Activated naive CD8-positive, alpha-beta T cell treated with anti-CD3 and anti-CD28 coated beads, Interleukin-2, amount 50 U/mL, for 16 hours (primary cell): ENCODE results near the gene GSTT4.
"Not testable (repeated sequence)": the region's sequence is repeated elsewhere in the genome, so short reads cannot be mapped to it uniquely, and the experiment has no call there.

Experiments
- DNase-seq: peaks from one replicate; pipeline ENCODE4 v3.0.0-alpha.2; 2020; ENCODE audit warnings: low read depth, low spot score

GSTT4 gene

DNA sequence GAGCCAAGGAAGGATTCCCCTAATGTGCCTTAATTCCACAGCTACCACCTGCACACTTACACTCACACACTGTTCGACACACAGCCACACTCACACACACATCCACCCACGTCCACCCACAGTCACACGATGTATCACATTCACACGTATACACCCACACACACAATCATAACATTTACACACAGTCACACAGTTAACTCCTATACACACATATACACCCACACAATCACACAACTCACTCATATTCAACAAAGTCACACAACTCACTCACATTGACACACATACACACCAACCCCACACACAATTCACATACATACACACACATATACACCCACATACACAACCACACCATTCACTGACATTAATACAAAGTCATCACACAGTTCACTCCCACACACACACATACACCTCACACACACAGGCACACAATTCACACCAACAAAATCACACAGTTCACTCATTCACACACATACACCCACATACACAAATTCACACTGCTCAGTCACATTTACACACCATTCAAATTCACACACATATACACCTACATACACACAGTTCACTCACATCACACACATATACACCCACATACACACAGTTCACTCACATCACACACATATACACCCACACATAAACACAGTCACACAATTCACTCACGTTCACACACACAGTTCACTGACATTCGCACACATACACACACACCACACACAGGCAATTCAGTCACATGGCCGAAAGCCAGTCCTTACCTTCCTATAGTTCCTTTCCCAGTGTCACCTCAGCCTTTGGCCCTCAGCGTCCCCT lies 50.9 kb downstream of the GSTT4 start:
- not testable (repeated sequence) for DNase-seq

DNA sequence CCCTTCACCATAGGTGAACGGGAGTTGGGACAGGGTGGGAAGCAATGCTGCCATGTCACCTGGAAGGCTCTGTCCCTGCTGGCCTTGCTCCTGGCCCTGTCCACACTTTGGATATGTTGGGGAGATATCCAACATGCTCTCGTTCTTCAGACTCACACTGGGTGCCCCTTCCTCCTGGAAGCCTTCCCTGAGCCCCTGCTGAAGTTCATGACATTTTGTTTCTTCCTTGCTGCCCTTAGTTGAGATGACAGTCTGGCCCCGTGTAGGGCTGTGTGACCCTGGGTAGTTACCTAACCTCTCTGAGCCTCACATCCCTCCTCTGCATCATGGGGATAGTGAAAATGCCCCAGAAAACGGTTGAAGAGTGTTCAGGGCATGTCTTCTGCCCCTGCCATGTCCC lies 51.8 kb downstream of the GSTT4 start:
- not testable (repeated sequence) for DNase-seq

DNA sequence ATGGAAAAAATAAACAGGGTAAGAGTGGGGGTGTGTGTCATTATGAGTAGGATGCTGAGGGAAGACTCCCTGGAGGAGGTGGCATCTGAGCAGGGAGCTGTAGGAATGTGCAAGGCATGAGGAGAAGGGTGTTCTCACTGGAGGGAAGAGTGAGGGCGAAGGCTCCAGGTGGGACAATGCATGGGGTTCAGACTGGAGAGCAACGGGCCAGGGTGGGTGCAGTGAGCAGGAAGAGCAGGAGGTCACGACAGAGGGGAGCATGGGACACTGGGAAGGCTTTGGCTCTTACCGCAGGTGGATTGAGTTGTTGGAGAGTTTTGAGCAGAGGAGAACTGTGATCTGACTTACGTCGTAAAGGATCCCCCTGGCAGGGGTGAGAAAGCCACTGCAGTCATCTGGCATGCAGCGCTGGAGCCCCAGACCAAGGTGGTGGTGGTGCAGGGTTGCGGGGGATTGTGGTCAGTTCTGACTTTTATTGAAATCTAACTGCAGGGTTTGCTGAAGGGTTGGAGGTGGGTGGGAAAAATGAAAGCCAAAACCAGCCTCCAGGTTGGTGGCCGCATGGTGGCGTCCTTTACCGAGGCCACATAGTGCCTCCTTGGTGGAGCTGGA lies 52.4 kb downstream of the GSTT4 start:
- DNase-seq = not testable (repeated sequence)

DNA sequence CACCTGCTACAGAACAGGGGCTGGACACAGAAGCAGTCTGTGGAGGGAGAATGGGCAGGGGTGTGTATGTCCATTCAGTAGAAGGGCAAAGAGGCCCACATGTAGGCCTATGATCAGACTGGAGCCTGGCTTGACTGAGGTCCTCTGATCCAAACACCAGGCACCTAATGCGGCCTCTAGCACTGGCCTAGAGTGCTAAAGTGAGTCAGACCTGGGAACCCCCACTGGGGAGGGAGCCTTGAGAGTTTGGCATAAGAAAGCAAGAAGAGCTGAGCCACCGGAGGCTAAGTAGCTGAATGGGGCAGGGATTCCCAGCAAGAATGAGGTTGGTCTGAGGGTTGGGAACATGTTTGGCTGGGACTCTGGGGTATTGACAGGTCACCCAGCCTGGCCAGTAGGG lies 53.9 kb downstream of the GSTT4 start:
- not testable (repeated sequence) for DNase-seq

DNA sequence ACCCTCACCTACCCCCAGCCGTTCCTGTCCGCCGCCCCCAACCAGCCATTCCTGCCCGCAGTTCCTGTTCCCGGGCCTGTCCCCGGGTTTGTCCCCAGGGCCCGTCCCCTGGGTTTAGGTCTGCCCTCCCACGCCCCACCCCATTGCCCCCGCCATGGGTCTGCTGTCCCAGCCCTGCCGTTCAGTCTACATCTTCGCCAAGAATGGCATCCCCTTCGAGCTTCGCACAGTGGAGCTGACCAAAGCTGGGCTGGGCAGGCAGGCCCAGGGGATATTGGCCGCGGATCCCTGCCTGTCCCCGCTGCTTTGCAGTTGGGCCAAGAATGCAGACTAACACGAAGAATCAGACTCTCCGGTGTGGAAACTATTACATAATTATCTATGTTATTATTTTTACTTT lies 55.5 kb downstream of the GSTT4 start:
- DNase-seq = not testable (repeated sequence)
